Hepatic stellate cell (primary cell): Measurements from ENCODE around the gene LUC7L.
"Not testable (repeated sequence)": the region's sequence is repeated elsewhere in the genome, so short reads cannot be mapped to it uniquely, and the experiment has no call there.

Experiments used
- DNase-seq: peaks from one replicate; pipeline ENCODE4 v3.0.0; 2011; ENCODE audit warnings: low spot score

LUC7L gene

DNA sequence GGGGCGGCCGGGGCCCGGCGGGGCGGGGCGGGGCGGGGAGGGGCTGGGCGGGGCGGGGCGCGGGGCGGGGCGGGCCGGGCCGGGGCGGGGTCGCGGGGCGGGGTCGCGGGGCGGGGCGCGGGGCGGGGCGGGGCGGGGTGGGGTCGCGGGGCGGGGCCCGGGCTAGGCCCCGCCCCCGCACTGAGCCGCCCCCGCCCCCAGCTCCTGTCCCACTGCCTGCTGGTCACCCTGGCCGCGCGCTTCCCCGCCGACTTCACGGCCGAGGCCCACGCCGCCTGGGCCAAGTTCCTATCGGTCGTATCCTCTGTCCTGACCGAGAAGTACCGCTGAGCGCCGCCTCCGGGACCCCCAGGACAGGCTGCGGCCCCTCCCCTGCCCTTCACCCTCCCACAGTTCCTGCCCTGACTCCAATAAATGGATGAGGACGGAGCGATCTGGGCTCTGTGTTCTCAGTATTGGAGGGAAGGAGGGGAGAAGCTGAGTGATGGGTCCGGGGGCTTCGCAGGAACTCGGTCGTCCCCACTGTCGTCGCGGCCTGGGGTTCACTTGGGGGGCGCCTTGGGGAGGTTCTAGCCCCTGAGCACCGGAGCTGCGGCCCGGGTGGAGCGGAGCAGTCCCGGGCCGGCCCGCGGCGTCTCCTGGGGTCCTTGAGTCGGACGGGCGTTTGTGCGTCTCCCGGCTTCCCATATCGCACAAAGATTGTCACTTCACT is 64.3 kb downstream of the LUC7L start:
- DNase-seq, result no peak

GRCh38 chr16:164134-164823 is 65.0 kb downstream of the LUC7L start:
- not testable (repeated sequence) for DNase-seq

DNA sequence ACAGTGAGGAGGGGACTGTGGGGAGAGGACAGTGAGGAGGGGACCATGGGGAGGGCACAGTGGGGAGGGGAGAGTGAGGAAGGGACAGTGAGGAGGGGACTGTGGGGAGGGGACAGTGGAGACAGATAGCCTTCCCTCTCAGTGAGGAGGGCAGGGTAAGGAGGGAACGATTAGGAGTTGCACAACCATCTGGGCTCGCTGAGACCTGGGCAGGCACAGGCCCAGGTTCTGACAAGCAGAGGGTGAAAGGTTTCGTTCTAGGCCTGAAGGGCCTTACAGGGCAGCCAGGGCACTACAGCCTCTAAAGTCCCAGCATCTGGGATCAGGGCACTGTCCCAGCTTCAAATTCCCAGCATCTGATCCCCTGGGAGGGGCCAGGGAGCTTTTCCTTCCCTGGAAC is 65.6 kb downstream of the LUC7L start:
- not testable (repeated sequence) for DNase-seq

DNA sequence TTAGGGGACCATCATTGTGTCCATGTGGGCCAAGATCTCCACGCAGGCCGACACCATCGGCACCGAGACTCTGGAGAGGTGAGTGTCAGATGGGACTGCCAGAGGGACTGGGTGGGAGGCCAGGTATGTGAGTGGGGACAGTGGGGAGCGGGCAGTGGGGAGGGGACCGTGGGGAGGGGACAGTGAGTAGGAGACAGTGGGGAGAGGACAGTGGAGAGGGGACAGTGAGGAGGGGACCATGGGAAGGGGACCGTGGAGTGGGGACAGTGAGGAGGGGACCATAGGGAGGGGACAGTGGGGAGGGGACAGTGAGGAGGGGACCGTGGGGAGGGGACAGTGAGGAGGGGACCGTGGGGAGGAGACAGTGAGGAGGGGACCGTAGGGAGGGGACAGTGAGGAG is 66.1 kb downstream of the LUC7L start:
- DNase-seq, result not testable (repeated sequence)

DNA sequence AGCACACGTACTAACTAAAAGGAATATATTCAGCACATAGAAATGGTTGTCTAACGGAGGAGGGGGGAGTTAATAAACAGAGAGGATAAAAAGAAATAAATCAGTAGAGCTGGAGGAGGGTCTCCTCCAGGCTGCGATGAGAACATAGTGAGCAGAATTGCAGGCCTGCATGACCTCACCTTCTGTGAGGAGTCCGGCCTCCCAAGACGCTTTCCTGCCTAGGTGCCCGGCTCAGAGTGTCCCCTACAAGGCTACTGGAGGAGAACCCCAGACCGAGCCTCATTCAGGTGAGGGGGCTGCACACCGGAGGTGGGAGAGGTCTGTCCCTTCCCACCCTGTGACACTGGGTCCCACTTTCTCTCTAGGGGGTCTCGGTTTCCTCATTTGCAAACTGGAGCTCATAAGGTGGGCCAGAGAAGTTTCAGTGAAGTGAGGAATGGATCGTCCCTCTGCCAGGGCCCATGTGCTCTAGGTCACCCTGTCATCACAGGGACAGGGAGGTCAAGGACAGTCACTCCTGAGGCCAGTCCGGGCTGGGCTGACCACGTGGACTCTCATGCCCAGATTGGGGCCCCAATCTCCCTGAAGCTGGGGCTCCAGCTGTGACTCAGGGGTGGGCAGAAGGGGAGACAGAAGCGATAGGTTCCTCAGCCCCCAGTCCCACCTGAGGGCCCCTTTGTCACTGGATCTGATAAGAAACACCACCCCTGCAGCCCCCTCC is 66.8 kb downstream of the LUC7L start:
- no peak for DNase-seq

- DNase-seq, result no peak
Observed at GRCh38 chr16:160691-161190, 68.5 kb downstream of the LUC7L start.

GRCh38 chr16:160242-160641 is 69.0 kb downstream of the LUC7L start:
- DNase-seq, result not testable (repeated sequence)

GRCh38 chr16:159136-159849 is 70.0 kb downstream of the LUC7L start:
- DNase-seq, result no peak

GRCh38 chr16:155031-155398 is 74.2 kb downstream of the LUC7L start:
- no peak for DNase-seq

GRCh38 chr16:154217-155030 is 74.8 kb downstream of the LUC7L start:
- DNase-seq, result no peak

- not testable (repeated sequence) for DNase-seq
Observed at GRCh38 chr16:153550-154216, 75.6 kb downstream of the LUC7L start.

DNA sequence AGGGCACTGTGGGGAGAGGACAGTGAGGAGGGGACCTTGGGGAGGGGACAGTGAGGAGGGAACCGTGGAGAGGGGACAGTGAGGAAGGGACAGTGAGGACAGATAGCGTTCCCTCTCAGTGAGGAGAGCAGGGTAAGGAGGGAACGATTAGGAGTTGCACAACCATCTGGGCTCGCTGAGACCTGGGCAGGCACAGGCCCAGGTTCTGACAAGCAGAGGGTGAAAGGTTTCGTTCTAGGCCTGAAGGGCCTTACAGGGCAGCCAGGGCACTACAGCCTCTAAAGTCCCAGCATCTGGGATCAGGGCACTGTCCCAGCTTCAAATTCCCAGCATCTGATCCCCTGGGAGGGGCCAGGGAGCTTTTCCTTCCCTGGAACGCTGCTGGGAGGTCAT is 76.1 kb downstream of the LUC7L start:
- DNase-seq, result not testable (repeated sequence)

DNA sequence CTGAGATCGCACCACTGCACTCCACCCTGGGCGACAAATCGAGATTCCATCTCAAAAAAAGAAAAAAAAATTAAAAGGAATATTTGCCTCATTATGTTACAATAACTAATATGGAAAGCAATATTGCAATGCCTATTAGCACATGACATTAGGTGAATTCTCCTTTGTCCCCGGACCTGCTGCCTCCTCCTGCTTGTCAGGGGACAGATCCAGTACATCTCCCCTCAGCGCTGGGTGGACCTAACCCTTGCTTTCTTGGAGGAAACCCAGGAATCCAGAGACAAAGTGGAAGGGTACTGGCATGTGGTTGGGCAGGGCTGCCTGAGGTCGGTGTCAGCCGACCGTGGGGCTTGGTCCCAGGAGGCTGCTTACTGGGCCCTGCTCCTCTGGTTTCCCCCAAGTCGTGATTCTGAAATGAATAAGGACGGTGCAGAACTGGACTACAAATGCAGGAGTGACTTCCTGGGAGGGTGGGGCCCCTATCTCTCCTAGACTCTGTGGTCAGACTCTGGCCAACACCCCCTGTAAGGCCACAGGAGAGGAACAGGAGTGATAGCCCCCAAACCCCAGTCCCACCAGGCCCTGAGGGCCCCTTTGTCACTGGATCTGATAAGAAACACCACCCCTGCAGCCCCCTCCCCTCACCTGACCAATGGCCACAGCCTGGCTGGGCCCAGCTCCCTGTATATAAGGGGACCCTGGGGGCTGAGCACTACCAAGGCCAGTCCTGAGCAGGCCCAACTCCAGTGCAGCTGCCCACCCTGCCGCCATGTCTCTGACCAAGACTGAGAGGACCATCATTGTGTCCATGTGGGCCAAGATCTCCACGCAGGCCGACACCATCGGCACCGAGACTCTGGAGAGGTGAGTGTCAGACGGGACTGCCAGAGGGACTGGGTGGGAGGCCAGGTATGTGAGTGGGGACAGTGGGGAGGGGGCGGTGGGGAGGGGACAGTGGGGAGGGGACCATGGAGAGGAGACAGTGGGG is 76.8 kb downstream of the LUC7L start, which contains the start of gene HBZ:
Gene HBZ (plus strand): TSS at position 504 of the 988 bp plus-strand sequence. CDS start 266 bp downstream, at position 770.
- DNase-seq, result no peak

- DNase-seq, result peak; percentile 69
Observed at GRCh38 chr16:149024-149660, 80.1 kb downstream of the LUC7L start.

GRCh38 chr16:146646-147045 is 82.6 kb downstream of the LUC7L start:
- no peak for DNase-seq

- no peak for DNase-seq
Observed at GRCh38 chr16:144797-145252, 84.4 kb downstream of the LUC7L start.

- DNase-seq, result peak; percentile 45
Observed at GRCh38 chr16:143456-143855, 85.8 kb downstream of the LUC7L start.

- no peak for DNase-seq
Observed at GRCh38 chr16:143047-143446, 86.2 kb downstream of the LUC7L start.
